IPS DF 19.7 (cell line): Measurements from ENCODE around the gene IRF6.
"Not testable (repeated sequence)": the region's sequence is repeated elsewhere in the genome, so short reads cannot be mapped to it uniquely, and the experiment has no call there.

Experiments used
- DNase-seq: peaks from one replicate; pipeline ENCODE4 v3.0.0-alpha.2; 2013; ENCODE audit warnings: low read depth, low spot score

IRF6 gene

DNA sequence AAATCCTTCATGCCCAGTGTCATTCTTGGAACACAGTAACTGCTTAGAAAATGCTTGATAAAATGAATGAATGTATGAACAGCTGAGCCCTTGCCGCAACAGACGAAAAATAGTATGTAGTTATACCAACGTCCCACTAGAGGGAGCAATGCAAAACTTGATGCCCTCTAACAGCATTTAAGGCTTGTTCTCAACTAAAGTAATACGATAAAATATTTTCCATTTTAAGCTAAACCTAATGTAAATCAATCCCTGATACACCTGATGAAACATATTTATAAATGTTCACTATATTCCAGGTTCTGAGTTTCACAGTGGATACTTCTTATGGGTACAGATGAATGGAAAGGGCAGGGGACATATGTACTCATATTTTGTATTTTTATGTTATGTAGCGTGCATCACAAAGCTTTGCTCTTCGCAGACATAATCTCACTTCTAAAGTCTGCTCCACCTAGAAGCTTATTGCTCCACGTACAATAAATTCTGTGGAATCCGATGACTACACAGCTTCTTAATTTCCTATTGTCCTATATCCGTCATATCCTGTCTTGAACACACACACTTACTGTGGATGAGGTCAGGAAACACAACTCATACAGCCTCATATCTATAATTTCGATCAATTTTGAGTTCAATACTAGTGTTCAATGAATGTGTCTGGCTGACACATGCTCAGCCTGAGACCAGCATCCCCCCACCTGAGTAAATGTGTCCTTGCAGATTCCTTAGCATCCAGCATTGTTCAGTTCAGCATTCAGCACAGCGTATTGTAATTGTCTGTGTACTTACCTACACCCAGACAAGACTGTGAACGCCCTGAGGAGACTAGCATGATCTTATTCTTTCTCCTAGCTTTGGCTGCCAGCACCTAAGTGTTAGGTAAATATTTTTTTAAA is 17.4 kb upstream of the IRF6 start:
- no peak for DNase-seq

DNA sequence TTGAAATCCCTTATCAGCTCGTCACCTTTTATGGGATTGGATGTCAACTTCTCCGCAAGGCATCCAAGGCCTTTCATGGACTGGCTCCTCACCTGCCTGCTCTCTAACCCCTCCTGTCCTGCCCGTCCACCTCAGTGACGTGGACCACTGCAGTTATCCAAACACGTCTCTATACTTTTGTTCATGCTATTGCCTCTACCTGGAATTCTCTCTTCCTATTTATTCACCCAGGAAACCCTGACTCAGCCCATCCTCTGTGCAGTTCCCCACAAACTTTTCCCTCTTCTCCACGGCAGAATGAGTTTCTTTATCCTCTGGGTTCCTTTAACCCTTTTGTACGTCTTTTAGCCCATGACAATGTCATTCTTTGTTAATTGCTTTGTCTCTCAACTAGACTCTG is 16.8 kb upstream of the IRF6 start:
- DNase-seq = no peak

DNA sequence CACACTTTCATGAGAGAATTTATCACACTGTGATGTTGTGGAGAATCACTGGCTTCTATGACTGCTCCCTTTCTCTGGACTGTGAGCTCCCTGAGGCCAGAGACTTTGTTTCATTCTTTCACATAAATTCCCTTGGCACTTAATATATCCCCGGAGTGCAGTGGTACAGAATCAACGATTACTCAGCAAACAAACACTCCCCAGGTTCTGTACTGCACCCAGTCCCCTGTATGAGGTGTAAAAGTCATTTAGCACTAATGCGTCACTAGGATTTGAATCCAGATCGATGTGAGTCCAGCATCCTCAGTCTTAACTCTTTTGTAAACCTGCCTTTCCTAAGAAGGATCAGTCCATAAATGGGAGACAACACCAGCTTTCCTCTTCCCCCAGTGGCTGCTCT is 15.0 kb upstream of the IRF6 start:
- no peak for DNase-seq

DNA sequence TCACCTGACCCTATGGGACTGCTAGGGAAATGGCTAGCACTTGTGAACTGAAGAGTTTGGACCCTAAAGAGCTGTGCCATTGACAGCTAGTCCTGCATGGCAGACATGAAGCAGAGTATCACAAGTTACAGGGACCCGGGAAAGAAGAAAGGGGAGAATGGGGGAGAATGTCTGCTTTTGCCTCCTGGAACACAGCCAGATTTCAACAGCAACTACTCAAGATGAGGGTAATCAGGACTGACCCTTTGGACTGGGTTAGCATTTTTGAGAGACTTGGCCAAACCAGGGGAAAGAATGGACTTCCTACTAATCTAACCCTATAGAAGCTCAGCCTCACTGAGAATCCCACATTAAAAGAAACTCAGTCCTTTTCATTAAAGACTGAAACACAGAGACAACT is 13.1 kb upstream of the IRF6 start:
- DNase-seq = no peak

DNA sequence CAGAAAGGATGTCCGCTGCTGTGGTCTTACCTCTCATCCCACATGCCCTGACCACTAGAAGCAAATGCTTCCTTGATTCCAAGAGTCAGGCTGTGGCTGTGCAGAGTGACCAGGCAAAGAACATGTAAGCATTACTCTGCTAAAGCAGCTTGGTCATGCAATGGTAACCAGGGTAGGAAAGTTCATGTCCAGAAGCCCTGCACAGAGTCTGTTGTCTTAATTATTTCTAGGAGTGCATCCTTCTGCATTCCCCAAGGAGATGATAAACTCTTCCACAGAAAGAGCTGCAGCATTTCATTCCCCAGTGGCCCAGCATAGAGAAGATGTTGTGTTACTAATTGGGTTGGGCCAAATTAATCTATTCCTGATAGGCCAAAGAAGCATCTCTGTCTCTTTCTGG is 11.7 kb upstream of the IRF6 start:
- DNase-seq = no peak

DNA sequence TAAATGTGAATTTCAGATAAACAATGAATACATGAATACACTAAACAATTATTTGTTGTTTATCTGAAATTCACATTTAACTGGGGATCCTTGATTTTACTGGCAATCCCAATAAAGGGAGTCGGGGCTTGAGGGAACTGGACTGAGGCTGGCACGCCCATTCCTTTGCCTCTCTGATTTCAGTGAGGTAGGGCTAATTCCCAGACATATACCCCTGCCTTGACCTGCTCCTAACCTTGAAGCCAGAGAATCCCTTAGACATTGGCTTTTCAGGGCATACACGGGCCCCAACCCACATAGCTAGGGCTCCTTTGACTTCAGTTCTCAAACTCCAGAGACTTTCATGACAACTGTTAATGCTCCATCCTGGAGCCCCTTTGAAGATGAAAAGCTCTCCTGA is 11.0 kb upstream of the IRF6 start:
- no peak for DNase-seq

DNA sequence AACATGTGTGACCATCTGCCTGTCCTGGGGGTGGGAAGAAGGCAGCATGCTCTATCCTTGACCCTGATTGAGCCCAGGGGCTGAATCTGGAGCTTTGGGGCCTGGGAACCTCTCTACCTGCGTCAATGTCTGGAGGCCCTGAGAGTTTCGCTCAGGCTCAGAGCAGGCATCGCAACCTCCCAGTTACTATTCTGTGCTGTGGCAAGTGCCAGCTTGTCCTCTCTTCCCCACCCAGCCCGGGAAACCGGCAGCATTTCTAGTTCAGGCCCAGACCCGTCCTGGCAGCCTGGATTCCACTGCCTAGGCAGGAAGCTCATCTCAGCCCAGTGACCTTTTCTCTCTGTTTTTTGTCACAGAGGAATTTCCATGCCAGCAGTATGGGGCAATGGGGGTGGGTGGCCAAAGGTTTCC is 10.0 kb upstream of the IRF6 start:
- no peak for DNase-seq

DNA sequence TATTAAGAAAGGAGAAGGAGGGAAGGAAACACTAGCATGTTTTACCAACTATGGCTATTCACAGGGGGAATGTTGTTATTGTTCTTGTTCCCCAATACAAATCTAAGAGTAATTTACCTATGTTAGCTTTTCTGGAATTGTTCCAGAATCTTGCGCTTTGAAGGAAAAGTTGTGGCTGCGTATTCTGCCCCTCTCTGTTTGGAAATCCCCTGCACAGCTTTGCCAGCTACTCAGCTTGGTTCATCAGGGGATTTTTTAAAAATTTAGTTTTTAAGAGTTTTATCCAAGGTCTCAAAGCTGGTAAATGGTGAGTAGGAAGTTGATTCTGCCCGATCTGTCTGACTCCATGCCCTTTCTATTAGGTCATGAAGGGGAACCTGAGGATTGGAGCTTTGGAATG is 9.5 kb upstream of the IRF6 start:
- DNase-seq = no peak

DNA sequence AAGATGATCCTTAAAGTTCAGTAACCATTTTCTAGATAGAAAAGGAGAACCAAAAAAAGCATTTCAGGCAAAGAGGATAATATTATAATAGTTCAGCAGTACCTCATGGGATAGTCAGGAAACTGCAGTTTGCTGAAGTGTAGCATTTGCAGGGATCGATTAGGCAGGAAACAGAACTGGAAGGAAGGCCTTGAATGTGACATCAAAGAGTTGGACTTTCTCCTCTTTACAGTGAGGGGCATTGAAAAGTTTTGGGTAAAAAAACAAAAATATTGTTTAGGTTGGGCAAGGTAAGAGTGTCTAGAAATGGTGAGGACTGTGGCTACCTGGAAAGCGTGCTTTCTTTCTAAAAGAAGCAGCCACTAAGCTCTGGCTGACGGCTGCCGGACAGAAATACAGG is 8.0 kb upstream of the IRF6 start:
- DNase-seq = no peak

DNA sequence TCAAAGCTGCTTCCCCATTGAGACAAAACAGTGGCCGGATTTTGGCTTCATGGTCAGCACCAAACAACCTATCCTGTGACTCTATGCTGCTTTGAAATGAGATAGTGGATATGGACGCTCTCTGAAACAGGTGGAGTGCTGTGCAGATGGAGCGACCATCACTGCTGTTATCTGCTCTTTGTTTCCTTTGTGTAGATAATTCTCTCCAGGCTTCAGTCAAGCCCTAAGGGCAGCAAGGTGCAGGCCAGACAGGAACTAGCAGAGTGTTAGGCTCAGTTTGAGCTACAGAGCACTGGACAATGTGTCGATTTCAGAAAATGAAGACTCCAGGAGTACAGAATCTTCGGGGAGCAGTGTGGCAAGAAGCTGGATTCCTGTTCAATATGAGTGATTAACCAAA is 4.8 kb upstream of the IRF6 start:
- no peak for DNase-seq

DNA sequence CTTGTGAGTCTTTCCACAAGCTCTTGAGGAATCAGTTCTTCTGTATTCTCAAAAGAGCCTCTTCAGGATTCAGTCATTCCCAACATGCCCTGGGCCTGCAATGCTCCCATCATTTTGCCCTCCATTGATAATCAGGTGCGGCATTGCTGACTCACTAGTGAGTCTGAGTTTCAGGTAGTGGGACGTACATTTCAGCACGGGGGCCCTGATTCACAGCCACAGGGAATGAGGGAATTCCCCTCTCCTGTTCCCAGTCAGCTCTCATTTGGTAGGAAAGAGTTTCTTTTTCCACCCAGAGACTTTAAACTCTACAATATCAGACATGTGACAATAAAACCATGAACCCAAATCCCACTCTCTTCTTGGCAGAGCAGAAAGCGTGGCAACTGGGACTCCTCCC is 3.7 kb upstream of the IRF6 start:
- DNase-seq = no peak

DNA sequence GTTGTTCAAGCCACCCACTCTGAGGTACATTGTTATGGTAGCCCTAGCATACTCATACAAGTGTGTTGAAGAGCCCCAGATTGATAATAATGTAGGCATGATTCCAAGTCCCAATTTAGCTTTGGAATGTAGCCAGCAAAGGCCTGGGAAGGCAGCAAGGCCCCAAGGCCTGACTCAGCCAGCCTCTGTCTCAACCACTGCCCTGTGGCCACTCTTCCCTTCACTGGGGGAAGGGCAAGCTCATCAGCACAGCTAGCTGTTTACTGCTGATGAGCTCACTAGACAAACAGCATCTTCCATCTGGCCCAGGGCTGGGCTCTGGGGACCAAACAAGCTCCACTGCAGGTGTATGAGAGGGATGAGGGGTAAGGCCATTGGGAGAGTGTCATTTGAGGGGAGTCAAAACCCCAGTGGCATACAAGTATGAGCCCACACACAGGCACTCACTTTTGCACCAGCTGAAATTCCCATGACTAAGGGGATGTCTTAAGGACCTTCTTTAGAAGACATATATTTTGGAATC is 2.2 kb upstream of the IRF6 start:
- DNase-seq = no peak

DNA sequence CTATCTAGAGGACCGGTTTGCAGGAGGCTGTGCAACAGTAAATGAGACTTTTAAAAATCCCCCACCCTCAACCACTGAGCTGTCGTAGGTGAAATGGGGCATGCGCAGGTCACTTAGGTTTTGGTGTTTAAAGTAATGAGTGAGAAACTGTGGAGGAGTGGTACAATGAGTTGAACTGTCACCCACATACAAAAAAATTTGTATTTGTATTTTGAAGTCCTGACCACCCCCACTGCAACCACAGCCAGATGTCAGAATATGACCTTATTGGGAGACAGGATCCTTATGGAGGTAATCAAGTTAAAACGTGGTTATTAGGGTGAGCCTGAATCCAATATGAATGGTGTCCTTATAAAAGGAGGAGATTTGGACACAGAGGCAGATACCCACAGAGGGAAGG is 1.6 kb upstream of the IRF6 start:
- no peak for DNase-seq

DNA sequence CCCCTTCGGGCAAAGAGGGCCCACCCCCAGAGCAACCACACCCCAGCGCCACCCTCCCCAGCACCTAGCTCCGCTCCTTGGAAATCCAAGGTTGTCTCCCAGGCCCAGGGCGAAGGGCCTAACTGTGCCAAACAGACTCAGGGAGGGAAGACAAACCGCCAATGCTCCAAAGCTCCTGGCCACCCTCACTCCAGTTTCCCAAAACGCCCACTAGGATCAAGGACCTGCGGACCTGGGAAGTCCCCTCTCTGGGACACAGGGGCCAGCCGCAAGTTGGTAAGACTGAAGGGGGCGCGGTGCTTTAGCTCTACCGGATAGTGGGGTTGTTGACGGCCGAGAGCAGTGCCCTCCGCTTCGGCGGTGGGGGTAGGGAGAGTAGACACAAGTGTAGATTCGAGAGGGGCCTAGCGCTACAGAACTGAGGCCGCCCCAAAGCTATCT is 581 bp downstream of the IRF6 start:
- DNase-seq = no peak

DNA sequence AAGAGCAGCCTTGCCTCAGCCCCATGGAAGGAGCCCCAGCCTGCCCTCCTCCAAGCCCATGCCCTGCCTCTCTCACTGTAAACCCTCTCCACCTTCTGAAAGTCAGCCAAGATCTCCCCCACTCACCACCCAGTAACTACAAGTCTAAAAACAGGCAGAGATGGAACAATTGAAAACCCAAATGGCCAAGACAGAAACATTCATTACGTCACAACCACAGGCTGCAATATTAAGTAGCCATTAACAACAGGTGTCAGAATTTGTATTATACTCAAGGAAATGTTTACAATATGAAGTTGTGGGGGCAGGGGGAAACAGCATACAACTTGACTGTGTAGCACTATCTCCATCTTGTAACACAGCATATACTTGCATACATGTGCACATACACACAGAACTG is 2.4 kb downstream of the IRF6 start:
- no peak for DNase-seq

DNA sequence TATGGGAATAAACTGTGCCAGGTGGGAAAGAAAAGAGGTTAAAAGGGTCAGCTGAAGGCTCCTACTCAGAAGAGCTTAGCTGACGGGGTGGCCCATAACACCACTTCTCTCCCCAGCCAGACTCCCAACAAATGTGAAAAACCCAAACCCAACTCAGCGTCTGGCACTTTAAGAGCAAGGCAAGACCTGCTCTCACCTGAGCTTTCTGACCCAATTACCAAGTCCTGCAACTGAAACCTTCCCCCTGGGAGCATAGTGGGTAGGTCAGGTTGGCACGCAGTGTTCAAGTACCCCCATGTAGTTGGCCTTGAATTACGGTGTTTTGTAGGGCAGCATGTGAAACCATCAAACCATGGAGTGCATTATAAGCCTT is 3.2 kb downstream of the IRF6 start:
- no peak for DNase-seq

DNA sequence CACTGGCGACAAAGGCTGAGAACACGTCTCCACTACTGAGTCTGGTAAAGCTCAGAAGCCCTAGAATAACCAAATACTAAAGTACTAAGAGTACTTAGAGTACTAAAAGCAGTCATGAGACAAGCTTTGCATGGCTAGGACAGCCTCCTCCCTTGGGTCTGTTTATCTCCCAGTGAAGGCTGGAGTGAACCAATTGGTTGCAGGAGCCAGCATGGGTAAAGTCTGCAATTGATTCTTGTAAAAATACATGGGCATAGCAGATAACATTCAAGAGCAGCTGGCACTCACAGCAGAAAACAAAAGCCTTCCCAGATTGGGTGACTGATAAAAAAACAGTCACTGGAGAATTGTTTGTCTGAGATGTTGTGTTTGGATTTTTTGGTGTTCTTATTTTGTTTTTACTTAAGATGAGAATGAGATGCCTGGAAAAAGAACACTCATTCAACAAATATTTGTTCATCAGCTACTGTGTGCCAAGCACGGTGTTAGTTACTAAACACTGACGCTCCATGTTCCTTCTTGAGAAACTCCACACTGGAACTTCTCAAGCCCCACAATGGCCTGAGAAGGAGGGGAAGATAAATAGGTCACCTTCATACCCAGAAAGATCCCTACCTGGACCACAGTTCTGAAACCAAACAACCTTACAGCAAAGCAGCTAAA is 3.7 kb downstream of the IRF6 start:
- no peak for DNase-seq

DNA sequence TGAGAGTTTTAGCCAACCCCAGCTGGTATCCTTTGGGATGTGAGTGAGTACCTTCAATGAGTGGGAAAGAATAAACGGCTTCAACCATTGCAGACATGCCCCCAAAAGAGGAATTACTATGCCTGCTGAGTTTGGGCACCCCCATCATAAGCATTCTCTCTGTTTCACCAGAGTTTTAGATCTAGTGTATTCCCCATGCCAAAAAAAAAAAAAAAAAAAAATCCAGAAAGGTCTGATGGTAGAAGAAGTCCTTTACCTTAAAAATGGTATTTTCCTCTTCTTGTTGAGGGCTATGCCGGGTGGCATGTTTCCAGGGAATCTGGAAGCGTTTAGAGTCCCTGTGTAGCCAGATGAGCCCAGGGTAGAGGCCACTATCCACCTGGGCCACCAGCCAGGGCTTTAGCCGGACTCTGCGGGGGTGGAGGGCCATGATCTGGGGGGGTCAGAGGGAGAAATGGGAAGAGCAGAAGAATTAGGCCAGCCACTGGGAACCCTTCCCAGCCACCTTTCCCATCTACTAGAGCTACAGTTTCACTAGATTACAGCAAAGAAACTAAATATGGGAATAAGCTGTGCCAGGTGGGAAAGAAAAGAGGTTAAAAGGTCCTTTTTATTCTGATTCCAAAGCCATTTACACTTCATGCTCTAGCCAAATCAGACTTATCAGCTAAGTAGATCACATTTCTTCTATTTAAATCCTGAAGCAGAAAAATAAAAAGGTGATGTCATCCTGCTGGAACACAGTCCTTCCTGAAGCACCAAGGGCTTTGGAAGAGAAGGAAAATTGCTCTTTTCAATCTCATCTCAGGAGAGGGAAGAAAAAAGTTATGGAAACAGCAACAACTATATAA is 4.7 kb downstream of the IRF6 start:
- no peak for DNase-seq

DNA sequence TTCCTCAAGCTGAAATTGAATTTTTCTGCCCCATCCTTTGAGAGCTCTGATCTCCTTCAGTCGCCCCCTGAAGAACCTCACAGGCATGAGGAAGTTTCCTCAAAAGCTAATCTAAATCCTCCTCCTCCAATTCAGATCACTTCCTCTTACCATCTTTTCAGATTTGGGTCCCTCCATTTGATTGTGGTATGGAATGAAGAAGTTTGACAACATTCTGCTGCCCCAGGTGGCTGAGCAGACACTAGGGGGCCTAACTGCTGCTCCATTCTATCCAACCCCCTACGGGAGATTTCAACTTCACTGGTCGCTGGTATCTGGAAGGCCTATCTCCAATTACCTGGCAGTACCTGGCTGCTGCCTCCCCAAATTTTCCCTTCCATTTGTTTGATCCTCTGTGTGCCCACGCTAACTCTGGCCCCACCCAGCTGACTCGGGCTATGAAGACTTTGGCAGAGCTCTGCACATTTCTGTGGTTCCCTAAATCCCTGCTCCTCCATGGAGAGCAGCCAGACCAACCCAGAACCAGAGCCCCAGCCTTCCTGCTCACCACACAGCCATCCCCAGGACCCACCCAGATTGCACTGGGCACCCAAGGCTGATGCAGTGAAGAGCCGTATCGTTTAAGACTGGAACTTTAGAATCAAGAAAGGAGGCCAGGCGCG is 7.8 kb downstream of the IRF6 start:
- no peak for DNase-seq

DNA sequence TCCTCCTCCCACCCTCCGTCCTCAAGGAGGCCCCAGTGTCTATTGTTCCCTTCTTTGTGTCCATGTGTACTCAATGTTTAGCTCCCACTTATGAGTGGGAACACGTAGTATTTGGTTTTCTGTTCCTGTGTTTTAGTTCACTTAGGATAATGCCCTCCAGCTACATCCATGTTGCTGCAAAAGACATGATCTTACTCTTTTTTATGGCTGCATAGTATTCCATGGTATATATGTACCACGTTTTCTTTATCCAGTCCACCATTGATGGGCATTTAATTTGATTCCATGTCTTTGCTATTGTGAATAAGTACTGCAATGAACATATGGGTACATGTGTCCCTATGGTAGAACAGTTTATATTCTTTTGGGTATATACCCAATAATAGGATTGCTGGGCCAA is 12.2 kb downstream of the IRF6 start:
- DNase-seq = not testable (repeated sequence)

DNA sequence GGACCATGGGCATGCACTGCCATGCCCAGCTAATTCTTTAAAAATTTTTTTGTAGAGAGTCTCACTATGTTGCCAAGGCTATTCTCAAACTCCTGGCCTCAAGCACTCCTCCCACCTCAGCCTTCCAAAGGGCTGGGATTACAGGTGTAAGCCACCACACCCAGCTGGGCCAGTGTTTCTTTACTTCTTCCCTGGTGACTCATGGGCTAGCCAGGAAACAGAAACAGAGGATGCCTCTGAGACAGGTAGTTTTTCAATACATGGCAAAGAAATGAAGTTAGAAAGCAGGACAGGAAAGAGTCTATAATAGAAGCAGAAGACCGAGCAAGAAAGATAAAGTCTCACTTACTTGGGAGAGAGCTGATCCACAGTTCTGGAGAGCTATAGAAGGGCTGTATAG is 14.0 kb downstream of the IRF6 start:
- no peak for DNase-seq
